Neural crest cell (in vitro differentiated cells): Measurements from ENCODE around the gene RARB. TPM values are rescaled to one million over a fixed set of nuclear protein-coding genes. Genes with fewer than 3 reads are reported as not detected.

Experiments used
- DNase-seq: peaks from one replicate; pipeline ENCODE4 v3.0.0; 2021; ENCODE audit warnings: low read depth, mixed read lengths, low spot score
- H3K27ac Mint-ChIP-seq: one replicate; pipeline ENCODE4 v1.8.0; 2021; ENCODE audit warnings: mild to moderate bottlenecking, mixed read lengths; ENCODE audit not compliant: unreplicated experiment
- H3K27me3 Mint-ChIP-seq: 2 replicates; pipeline ENCODE4 v1.8.0; 2021; ENCODE audit warnings: low read depth, mild to moderate bottlenecking, mixed read lengths
- H3K36me3 Mint-ChIP-seq: 2 replicates; pipeline ENCODE4 v1.8.0; 2021; ENCODE audit warnings: low read depth, mild to moderate bottlenecking, mixed read lengths
- H3K4me1 Mint-ChIP-seq: 2 replicates; pipeline ENCODE4 v1.8.0; 2021; ENCODE audit warnings: mixed read lengths
- H3K4me3 Mint-ChIP-seq: one replicate; pipeline ENCODE4 v1.8.0; 2021; ENCODE audit warnings: mild to moderate bottlenecking, mixed read lengths
- H3K9me3 Mint-ChIP-seq: 2 replicates; pipeline ENCODE4 v1.8.0; 2021; ENCODE audit warnings: mixed read lengths
- CTCF ChIP-seq: fragments of 200-600 bp; sonication (generic); conservative IDR thresholded peaks from 2 replicates; pipeline ENCODE4 v1.5.0; 2021; ENCODE audit warnings: antibody characterized with exemption, mild to moderate bottlenecking
- total RNA-seq: library from RNA; stranded (reverse); gene quantifications from 2 replicates; pipeline ENCODE4 v1.2.1, GENCODE V29; 2021

RARB gene
- total RNA-seq, 1 donor from 2014 or later, result 0.98 TPM

GRCh38 chr3:25567388-25567787, 139.3 kb downstream of the RARB start:
- Mint-ChIP-seq H3K27me3 (no peaks in the 10 kb centered on the region), H3K4me3 (no peak overlapping the region), H3K9me3 (no peaks in the 10 kb centered on the region), H3K4me1 (peaks cover 11% of the 10 kb centered on the region), H3K27ac (no peak overlapping the region), H3K36me3 (no peaks in the 10 kb centered on the region)
- no peak for TF ChIP-seq CTCF
- DNase-seq, result no peak

GRCh38 chr3:25567806-25568524, 139.9 kb downstream of the RARB start:
- DNase-seq, result no peak
- H3K36me3 Mint-ChIP-seq, result no peaks in the 10 kb centered on the region
- H3K9me3 Mint-ChIP-seq, result no peaks in the 10 kb centered on the region
- no peak overlapping the region for H3K27ac Mint-ChIP-seq
- TF ChIP-seq CTCF, result no peak
- H3K27me3 Mint-ChIP-seq, result no peaks in the 10 kb centered on the region
- H3K4me1 Mint-ChIP-seq, result peaks cover 11% of the 10 kb centered on the region
- no peak overlapping the region for H3K4me3 Mint-ChIP-seq

GRCh38 chr3:25568525-25569078, 140.5 kb downstream of the RARB start:
- Mint-ChIP-seq H3K4me3 (no peak overlapping the region), H3K27ac (no peak overlapping the region), H3K36me3 (no peaks in the 10 kb centered on the region), H3K9me3 (no peaks in the 10 kb centered on the region), H3K4me1 (peaks cover 16% of the 10 kb centered on the region), H3K27me3 (no peaks in the 10 kb centered on the region)
- no peak for DNase-seq
- no peak for TF ChIP-seq CTCF

GRCh38 chr3:25571285-25571684, 143.2 kb downstream of the RARB start:
- no peak overlapping the region for H3K4me3 Mint-ChIP-seq
- H3K36me3 Mint-ChIP-seq, result no peaks in the 10 kb centered on the region
- peaks cover 16% of the 10 kb centered on the region for H3K4me1 Mint-ChIP-seq
- TF ChIP-seq CTCF, result no peak
- H3K27me3 Mint-ChIP-seq, result no peaks in the 10 kb centered on the region
- no peaks in the 10 kb centered on the region for H3K9me3 Mint-ChIP-seq
- no peak overlapping the region for H3K27ac Mint-ChIP-seq
- DNase-seq, result no peak

- no peaks in the 10 kb centered on the region for H3K9me3 Mint-ChIP-seq
- no peak overlapping the region for H3K4me3 Mint-ChIP-seq
- no peaks in the 10 kb centered on the region for H3K36me3 Mint-ChIP-seq
- no peak for TF ChIP-seq CTCF
- DNase-seq, result no peak
- peaks cover 16% of the 10 kb centered on the region for H3K4me1 Mint-ChIP-seq
- no peaks in the 10 kb centered on the region for H3K27me3 Mint-ChIP-seq
- H3K27ac Mint-ChIP-seq, result no peak overlapping the region
Observed at GRCh38 chr3:25572336-25572735, 144.3 kb downstream of the RARB start.
